DND-41 (cell line): ENCODE data around the gene KCNJ1.

Experiments
- ATAC-seq: fragments of 200-7000 bp; cut with Tn5 transposase; 3 replicates; pipeline ENCODE4 v1.9.1; 2021; ENCODE audit warnings: low read depth; ENCODE audit not compliant: insufficient read depth
- DNase-seq: peaks from one replicate; pipeline ENCODE4 v3.0.0-alpha.2; 2020
- H2AFZ ChIP-seq: 2 replicates; pipeline ENCODE4 v1.6.0; 2012; ENCODE audit warnings: low read depth, low read length
- H3K27ac ChIP-seq: 2 replicates; pipeline ENCODE4 v1.5.1; 2012; ENCODE audit warnings: low read length, inconsistent platforms
- H3K27me3 ChIP-seq: fragments of 200-600 bp; sonication (generic); 2 replicates; pipeline ENCODE4 v1.6.0; 2012; ENCODE audit warnings: low read length, mild to moderate bottlenecking, inconsistent platforms; ENCODE audit not compliant: insufficient read depth, poor library complexity
- H3K36me3 ChIP-seq: 2 replicates; pipeline ENCODE4 v1.5.1; 2012; ENCODE audit warnings: low read length, inconsistent platforms; ENCODE audit not compliant: insufficient read depth
- H3K4me1 ChIP-seq: 2 replicates; pipeline ENCODE4 v1.5.1; 2012; ENCODE audit warnings: mild to moderate bottlenecking, low read length; ENCODE audit not compliant: insufficient read depth
- H3K4me2 ChIP-seq: 2 replicates; pipeline ENCODE4 v1.6.0; 2012; ENCODE audit warnings: mild to moderate bottlenecking, moderate library complexity, low read length, inconsistent platforms; ENCODE audit not compliant: insufficient read depth
- H3K4me3 ChIP-seq, 2 experiments: fragments of 200-600 bp in 1 of 2; shearing (Covaris generic) in 1 of 2; 2 replicates each; pipeline ENCODE4 v1.5.1; 2012 to 2016; ENCODE audit warnings: inconsistent platforms in 2 of 2, low read length in 2 of 2, mild to moderate bottlenecking in 2 of 2, low read depth in 1 of 2, moderate library complexity in 1 of 2
- H3K79me2 ChIP-seq: 2 replicates; pipeline ENCODE4 v1.6.0; 2012; ENCODE audit warnings: low read length, inconsistent platforms; ENCODE audit not compliant: insufficient read depth
- H3K9ac ChIP-seq: 2 replicates; pipeline ENCODE4 v1.6.0; 2012; ENCODE audit warnings: low read depth, mild to moderate bottlenecking, inconsistent platforms, low read length, moderate library complexity
- H3K9me3 ChIP-seq: 2 replicates; pipeline ENCODE4 v1.5.1; 2012; ENCODE audit warnings: low read length, moderate library complexity, mild to moderate bottlenecking, inconsistent platforms; ENCODE audit not compliant: insufficient read depth, severe bottlenecking
- H4K20me1 ChIP-seq: 2 replicates; pipeline ENCODE4 v1.6.0; 2012; ENCODE audit warnings: low read length; ENCODE audit not compliant: insufficient read depth
- EZH2 ChIP-seq: IDR thresholded peaks from 3 replicates; pipeline ENCODE4 v1.6.1; 2012; ENCODE audit warnings: borderline replicate concordance, low read depth, mild to moderate bottlenecking, moderate library complexity, low read length, inconsistent platforms; ENCODE audit not compliant: severe bottlenecking
- TF ChIP-seq, protein P1 (sequence below): IDR thresholded peaks from 2 replicates; pipeline ENCODE4 v1.5.1; 2012; ENCODE audit warnings: borderline replicate concordance, low read length, moderate library complexity, mild to moderate bottlenecking; ENCODE audit not compliant: poor library complexity, severe bottlenecking; ENCODE audit errors: extremely low read depth

The KCNJ1 gene

DNA sequence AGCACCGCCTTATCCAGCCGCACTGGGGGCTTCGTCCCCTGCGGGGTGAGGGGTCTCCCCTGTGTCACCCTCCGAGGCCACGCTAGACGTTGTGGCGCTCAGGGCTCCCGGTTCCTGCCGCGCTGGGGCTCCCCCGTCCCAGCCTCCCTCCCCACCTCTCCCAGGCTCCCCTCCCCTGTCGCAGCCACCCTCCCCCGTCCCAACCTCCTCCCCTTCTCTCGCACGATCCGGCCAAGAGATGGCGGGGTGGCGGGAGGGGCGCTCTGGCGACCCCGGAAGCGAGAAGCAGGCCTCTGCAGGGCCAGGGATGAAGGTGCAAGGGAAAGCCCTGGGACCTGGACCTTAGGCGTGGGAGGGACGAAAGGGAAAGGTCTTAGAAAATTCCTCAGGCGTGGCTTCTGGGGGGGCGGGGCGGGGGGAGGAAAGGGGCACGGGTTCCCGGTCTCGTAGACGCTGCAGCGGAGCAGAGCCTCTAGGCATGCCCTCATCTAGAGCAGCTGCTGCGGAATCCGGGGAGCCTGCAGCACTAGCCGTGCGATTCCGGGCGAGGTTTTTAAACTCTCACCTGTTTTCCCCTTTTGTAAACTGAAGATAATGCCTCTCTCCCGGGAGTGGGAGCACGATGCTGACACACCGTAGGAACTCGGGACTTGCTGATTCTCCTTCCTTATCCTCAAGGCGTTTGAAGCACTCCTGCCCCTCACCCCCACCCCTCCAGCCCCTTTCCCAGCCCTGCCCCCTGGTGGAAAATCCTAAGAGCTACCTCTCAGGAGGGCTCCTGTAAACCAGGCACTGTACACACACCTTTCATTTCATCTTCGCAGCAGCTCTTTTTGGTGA, 38.5 kb upstream of the KCNJ1 start:
- Histone ChIP-seq H3K9ac (no peak overlapping the region), H4K20me1 (no peaks in the 10 kb centered on the region), H2AFZ (no peak overlapping the region), H3K4me3 (no peak overlapping the region), H3K36me3 (no peaks in the 10 kb centered on the region), H3K4me2 (no peak overlapping the region), H3K9me3 (no peaks in the 10 kb centered on the region), H3K79me2 (no peaks in the 10 kb centered on the region), H3K27ac (no peak overlapping the region), H3K4me1 (no peaks in the 10 kb centered on the region), H3K27me3 (peaks cover 56% of the 10 kb centered on the region)
- ATAC-seq = no peak; the same call in 2 of the 3 replicates
- DNase-seq = no peak
- TF ChIP-seq, protein P1, sequence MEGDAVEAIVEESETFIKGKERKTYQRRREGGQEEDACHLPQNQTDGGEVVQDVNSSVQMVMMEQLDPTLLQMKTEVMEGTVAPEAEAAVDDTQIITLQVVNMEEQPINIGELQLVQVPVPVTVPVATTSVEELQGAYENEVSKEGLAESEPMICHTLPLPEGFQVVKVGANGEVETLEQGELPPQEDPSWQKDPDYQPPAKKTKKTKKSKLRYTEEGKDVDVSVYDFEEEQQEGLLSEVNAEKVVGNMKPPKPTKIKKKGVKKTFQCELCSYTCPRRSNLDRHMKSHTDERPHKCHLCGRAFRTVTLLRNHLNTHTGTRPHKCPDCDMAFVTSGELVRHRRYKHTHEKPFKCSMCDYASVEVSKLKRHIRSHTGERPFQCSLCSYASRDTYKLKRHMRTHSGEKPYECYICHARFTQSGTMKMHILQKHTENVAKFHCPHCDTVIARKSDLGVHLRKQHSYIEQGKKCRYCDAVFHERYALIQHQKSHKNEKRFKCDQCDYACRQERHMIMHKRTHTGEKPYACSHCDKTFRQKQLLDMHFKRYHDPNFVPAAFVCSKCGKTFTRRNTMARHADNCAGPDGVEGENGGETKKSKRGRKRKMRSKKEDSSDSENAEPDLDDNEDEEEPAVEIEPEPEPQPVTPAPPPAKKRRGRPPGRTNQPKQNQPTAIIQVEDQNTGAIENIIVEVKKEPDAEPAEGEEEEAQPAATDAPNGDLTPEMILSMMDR = peak; percentile 22
- TF ChIP-seq EZH2 = no peak

- Histone ChIP-seq H3K27ac (no peak overlapping the region), H3K4me2 (no peak overlapping the region), H3K9ac (no peak overlapping the region), H2AFZ (no peak overlapping the region), H3K4me1 (no peaks in the 10 kb centered on the region), H3K4me3 (no peak overlapping the region), H3K27me3 (peaks cover 55% of the 10 kb centered on the region), H3K36me3 (no peaks in the 10 kb centered on the region), H4K20me1 (no peaks in the 10 kb centered on the region), H3K79me2 (no peaks in the 10 kb centered on the region), H3K9me3 (no peaks in the 10 kb centered on the region)
- ATAC-seq (peak; percentile 31; the same call in 1 of the 3 replicates), DNase-seq (no peak)
- peak; percentile 4 for TF ChIP-seq EZH2
- TF ChIP-seq, protein P1 = no peak
Observed at GRCh38 chr11:128904656-128905344, 37.7 kb upstream of the KCNJ1 start.

DNA sequence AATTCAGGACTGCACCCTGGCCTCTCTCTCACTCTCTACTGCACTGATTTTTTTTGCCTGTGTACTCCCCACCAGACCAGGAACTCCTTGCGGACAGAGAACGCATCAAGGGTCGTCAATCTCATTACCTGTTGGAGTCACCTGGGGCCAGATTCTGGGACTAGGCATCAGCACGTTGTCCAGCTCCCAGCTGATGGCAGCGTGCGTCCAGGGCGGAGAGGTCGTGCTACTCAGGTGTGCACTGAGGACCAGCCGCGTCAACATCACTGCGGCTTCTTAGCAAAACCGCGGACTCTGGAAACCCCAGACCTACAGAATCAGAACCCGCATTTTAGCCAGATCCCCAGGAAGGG, 37.2 kb upstream of the KCNJ1 start:
- Histone ChIP-seq H3K27me3 (peaks cover 50% of the 10 kb centered on the region), H3K4me2 (no peak overlapping the region), H3K79me2 (no peaks in the 10 kb centered on the region), H3K4me1 (no peaks in the 10 kb centered on the region), H3K4me3 (no peak overlapping the region), H4K20me1 (no peaks in the 10 kb centered on the region), H3K36me3 (no peaks in the 10 kb centered on the region), H2AFZ (no peak overlapping the region), H3K9ac (no peak overlapping the region), H3K27ac (no peak overlapping the region), H3K9me3 (no peaks in the 10 kb centered on the region)
- DNase-seq = no peak
- no peak for ATAC-seq
- peak; percentile 34 for TF ChIP-seq EZH2
- TF ChIP-seq, protein P1 = no peak
